ENCODE results near the gene TSPAN2. TPM values are rescaled to one million over a fixed set of nuclear protein-coding genes. Genes with fewer than 3 reads are reported as not detected.

TSPAN2 gene
- total RNA-seq, 4 donors from 2014 or later, result 40.5 to 87.6 (median 56.8) TPM

DNA sequence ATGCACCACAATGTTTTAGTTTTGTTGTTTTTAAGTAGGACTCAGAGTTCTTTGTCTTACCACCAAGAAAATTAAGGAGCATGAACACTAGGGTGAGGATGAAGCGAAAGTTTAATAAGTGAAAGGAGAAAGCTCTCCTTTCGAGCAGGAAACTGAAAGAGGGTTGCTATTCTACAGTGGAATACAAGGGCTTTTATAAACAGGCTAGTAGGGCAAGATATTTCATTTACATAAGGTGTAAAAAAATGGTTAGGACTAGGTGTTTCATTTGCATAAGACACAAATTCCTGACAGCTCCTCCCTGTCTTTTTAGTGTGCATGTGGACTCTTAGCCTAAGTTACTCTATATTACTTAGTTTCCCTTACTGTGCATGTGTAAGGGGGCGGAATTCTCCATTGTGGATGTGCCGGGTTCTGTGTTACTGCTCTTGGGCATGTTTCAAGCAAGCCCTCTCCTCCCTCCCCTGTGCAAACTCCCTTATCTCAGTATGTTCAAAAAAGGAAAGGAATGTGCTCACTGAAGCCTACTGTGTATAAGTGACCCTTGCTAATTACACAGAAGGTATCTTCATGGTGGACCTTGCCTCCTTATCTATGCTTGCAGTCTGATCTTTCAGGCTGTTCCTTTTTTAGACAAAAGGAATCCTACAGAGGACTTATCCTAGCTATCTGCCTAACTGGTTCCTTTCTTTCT, 52.3 kb downstream of the TSPAN2 start:
- Histone ChIP-seq H3K9me3 (no peaks in the 10 kb centered on the region), H3K27me3 (no peaks in the 10 kb centered on the region), H3K27ac (no peak overlapping the region), H3K4me3 (no peak overlapping the region), H3K36me3 (no peaks in the 10 kb centered on the region), H3K4me1 (peaks cover 0 to 4% of the 10 kb centered on the region in 2 donors)
- DNase-seq, result no peak
- intact Hi-C loops (cut with DNase I; ENCODE audit: low total_unique reads), result no loop called here
- TF ChIP-seq, protein P1, sequence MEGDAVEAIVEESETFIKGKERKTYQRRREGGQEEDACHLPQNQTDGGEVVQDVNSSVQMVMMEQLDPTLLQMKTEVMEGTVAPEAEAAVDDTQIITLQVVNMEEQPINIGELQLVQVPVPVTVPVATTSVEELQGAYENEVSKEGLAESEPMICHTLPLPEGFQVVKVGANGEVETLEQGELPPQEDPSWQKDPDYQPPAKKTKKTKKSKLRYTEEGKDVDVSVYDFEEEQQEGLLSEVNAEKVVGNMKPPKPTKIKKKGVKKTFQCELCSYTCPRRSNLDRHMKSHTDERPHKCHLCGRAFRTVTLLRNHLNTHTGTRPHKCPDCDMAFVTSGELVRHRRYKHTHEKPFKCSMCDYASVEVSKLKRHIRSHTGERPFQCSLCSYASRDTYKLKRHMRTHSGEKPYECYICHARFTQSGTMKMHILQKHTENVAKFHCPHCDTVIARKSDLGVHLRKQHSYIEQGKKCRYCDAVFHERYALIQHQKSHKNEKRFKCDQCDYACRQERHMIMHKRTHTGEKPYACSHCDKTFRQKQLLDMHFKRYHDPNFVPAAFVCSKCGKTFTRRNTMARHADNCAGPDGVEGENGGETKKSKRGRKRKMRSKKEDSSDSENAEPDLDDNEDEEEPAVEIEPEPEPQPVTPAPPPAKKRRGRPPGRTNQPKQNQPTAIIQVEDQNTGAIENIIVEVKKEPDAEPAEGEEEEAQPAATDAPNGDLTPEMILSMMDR (IDR thresholded peaks at IDR 0.05), result no peak
- no peak for TF ChIP-seq POLR2A (IDR thresholded peaks at IDR 0.05)

- no peak overlapping the region for H3K4me3 ChIP-seq
- intact Hi-C loops (cut with DNase I; ENCODE audit: low total_unique reads), result no loop called here
- DNase-seq, result no peak
Measured at GRCh38 chr1:115035652-115036051, 53.7 kb downstream of the TSPAN2 start.

GRCh38 chr1:115031595-115031994, 57.7 kb downstream of the TSPAN2 start:
- intact Hi-C loops (cut with DNase I; ENCODE audit: low total_unique reads), result no loop called here
- no peaks in the 10 kb centered on the region for H3K27me3 ChIP-seq
- H3K9me3 ChIP-seq, result no peaks in the 10 kb centered on the region
- DNase-seq, result no peak
- TF ChIP-seq POLR2A (IDR thresholded peaks at IDR 0.05), result no peak
- TF ChIP-seq, protein P1 (IDR thresholded peaks at IDR 0.05), result no peak
- no peaks in the 10 kb centered on the region for H3K4me1 ChIP-seq
- no peak overlapping the region for H3K4me3 ChIP-seq
- no peak overlapping the region for H3K27ac ChIP-seq
- no peaks in the 10 kb centered on the region for H3K36me3 ChIP-seq

More at GRCh38 chr1:115035652-115036051, 53.7 kb downstream of the TSPAN2 start:
- H3K27ac ChIP-seq, result no peak overlapping the region
- peaks cover 0 to 4% of the 10 kb centered on the region in 2 donors for H3K4me1 ChIP-seq
- TF ChIP-seq POLR2A (IDR thresholded peaks at IDR 0.05), result no peak
- TF ChIP-seq, protein P1 (IDR thresholded peaks at IDR 0.05), result no peak
- H3K36me3 ChIP-seq, result no peaks in the 10 kb centered on the region
- H3K9me3 ChIP-seq, result no peaks in the 10 kb centered on the region
- H3K27me3 ChIP-seq, result no peaks in the 10 kb centered on the region

DNA sequence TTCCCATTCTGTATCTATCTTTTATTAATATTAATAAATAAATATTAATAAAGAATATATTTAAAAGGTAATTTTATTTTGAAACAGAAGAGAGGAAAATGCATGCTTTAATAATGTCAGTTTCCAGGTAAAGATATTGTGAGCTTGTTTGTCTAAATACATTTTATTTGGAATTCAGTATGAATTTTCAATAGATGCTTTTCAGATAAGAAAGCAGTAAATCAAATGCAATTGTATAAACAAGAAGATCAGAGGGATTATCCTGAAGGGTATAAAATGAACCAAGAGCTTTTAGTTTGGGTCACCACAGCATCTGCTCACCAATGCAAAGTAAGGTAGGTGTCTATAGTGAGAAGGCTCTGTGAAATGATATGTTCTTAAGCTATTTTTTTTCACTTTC, 59.8 kb downstream of the TSPAN2 start, which contains the start of gene TSHB:
Gene TSHB (plus strand): TSS at position 301 of the 400 bp plus-strand sequence. CDS start 3,537 bp downstream, outside the sequence.
- no peak within 1 kb of the TSS for H3K4me3 ChIP-seq
- H3K9me3 ChIP-seq, result no peaks in the 10 kb centered on the region
- DNase-seq, result no peak
- H3K27me3 ChIP-seq, result no peaks in the 10 kb centered on the region
- no peaks in the 10 kb centered on the region for H3K4me1 ChIP-seq
- no peak within 1 kb of the TSS for H3K27ac ChIP-seq
- no peaks in the 10 kb centered on the region for H3K36me3 ChIP-seq
- intact Hi-C loops (cut with DNase I; ENCODE audit: low total_unique reads), result no loop called here
- TF ChIP-seq POLR2A (IDR thresholded peaks at IDR 0.05), result no peak
- TF ChIP-seq, protein P1 (IDR thresholded peaks at IDR 0.05), result no peak

GRCh38 chr1:115023593-115023992, 65.7 kb downstream of the TSPAN2 start:
- no peak overlapping the region for H3K27ac ChIP-seq
- H3K27me3 ChIP-seq, result no peaks in the 10 kb centered on the region
- no peak for DNase-seq
- intact Hi-C loops (cut with DNase I; ENCODE audit: low total_unique reads), result no loop called here
- H3K4me3 ChIP-seq, result no peak overlapping the region
- TF ChIP-seq, protein P1 (IDR thresholded peaks at IDR 0.05), result no peak
- TF ChIP-seq POLR2A (IDR thresholded peaks at IDR 0.05), result no peak
- H3K9me3 ChIP-seq, result no peaks in the 10 kb centered on the region
- no peaks in the 10 kb centered on the region for H3K36me3 ChIP-seq
- no peaks in the 10 kb centered on the region for H3K4me1 ChIP-seq
